Liver (tissue), 9 donors: ENCODE data around the gene WWC1. TPM values are rescaled to one million over a fixed set of nuclear protein-coding genes. Genes with fewer than 3 reads are reported as not detected.

ENCODE experiments used
- DNase-seq: peaks from one replicate; pipeline ENCODE4 v3.0.0-alpha.2; 2017; ENCODE audit warnings: low spot score
- H3K27ac ChIP-seq, 2 donors: one replicate each; pipeline ENCODE4 v1.7.0; 2013; ENCODE audit warnings: inconsistent platforms in 2 of 2, low read length in 2 of 2, control low read depth in 1 of 2, low read depth in 1 of 2, mild to moderate bottlenecking in 1 of 2
- H3K27me3 ChIP-seq, 4 donors: one replicate each; pipeline versions ENCODE4 v1.6.1 to v1.7.0; 2013; ENCODE audit warnings: low read length in 3 of 4, inconsistent platforms in 1 of 4, mild to moderate bottlenecking in 1 of 4, moderate library complexity in 1 of 4; ENCODE audit not compliant: control insufficient read depth in 4 of 4, insufficient read depth in 4 of 4
- H3K36me3 ChIP-seq, 4 donors: one replicate each; pipeline versions ENCODE4 v1.6.1 to v1.7.0; 2013; ENCODE audit warnings: low read length in 3 of 4, mild to moderate bottlenecking in 3 of 4, low read depth in 1 of 4, moderate library complexity in 1 of 4; ENCODE audit not compliant: control insufficient read depth in 4 of 4, insufficient read depth in 3 of 4
- H3K4me1 ChIP-seq, 4 donors: one replicate each; pipeline versions ENCODE4 v1.6.1 to v1.7.0; 2013; ENCODE audit warnings: low read length in 3 of 4, mild to moderate bottlenecking in 3 of 4, moderate library complexity in 1 of 4; ENCODE audit not compliant: control insufficient read depth in 4 of 4, insufficient read depth in 4 of 4
- H3K4me3 ChIP-seq, 3 donors: one replicate each; pipeline versions ENCODE4 v1.6.1 to v1.7.0; 2013; ENCODE audit warnings: low read length in 3 of 3, control low read depth in 1 of 3, low read depth in 1 of 3, mild to moderate bottlenecking in 1 of 3
- H3K9ac ChIP-seq, 2 donors: one replicate each; pipeline ENCODE4 v1.7.0; 2013; ENCODE audit warnings: low read length in 2 of 2, mild to moderate bottlenecking in 2 of 2, moderate library complexity in 2 of 2, control low read depth in 1 of 2, low read depth in 1 of 2
- H3K9me3 ChIP-seq, 4 donors: one replicate each; pipeline versions ENCODE4 v1.6.1 to v1.7.0; 2013; ENCODE audit warnings: low read length in 3 of 4; ENCODE audit not compliant: control insufficient read depth in 4 of 4
- ATF3 ChIP-seq: IDR thresholded peaks from 2 replicates; pipeline ENCODE4 v1.6.1; 2016; ENCODE audit warnings: antibody characterized with exemption
- CTCF ChIP-seq: fragments of 150-350 bp; IDR thresholded peaks from 2 replicates; pipeline ENCODE4 v1.5.1; 2017; ENCODE audit warnings: improper control_type of control experiment, low read depth, low read length; ENCODE audit not compliant: missing input control
- FOXA1 ChIP-seq: IDR thresholded peaks from 2 replicates; pipeline ENCODE4 v1.6.1; 2016; ENCODE audit warnings: antibody characterized with exemption
- FOXA2 ChIP-seq: IDR thresholded peaks from 2 replicates; pipeline ENCODE4 v1.6.1; 2016; ENCODE audit warnings: antibody characterized with exemption
- GABPA ChIP-seq, 2 donors: IDR thresholded peaks in 1 of 2; conservative IDR thresholded peaks in 1 of 2; 2 replicates each; pipeline ENCODE4 v1.6.1; 2016; ENCODE audit warnings: antibody characterized with exemption in 2 of 2, mild to moderate bottlenecking in 1 of 2, moderate library complexity in 1 of 2
- HNF4A ChIP-seq, 2 donors: conservative IDR thresholded peaks; 2 replicates each; pipeline ENCODE4 v1.6.1; 2016; ENCODE audit warnings: antibody characterized with exemption in 2 of 2, mild to moderate bottlenecking in 2 of 2
- HNF4G ChIP-seq: IDR thresholded peaks from 2 replicates; pipeline ENCODE4 v1.6.1; 2016; ENCODE audit warnings: antibody characterized with exemption
- JUND ChIP-seq, 2 donors: IDR thresholded peaks; 2 replicates each; pipeline ENCODE4 v1.6.1; 2016; ENCODE audit warnings: antibody characterized with exemption in 2 of 2
- MAX ChIP-seq: IDR thresholded peaks from 2 replicates; pipeline ENCODE4 v1.6.1; 2016; ENCODE audit warnings: antibody characterized with exemption
- NR2F2 ChIP-seq: IDR thresholded peaks from 2 replicates; pipeline ENCODE4 v1.6.1; 2016; ENCODE audit warnings: antibody characterized with exemption
- RAD21 ChIP-seq, 2 donors: IDR thresholded peaks; 2 replicates each; pipeline ENCODE4 v1.6.1; 2016; ENCODE audit warnings: antibody characterized with exemption in 2 of 2, mild to moderate bottlenecking in 2 of 2
- SP1 ChIP-seq: IDR thresholded peaks from 2 replicates; pipeline ENCODE4 v1.6.1; 2018; ENCODE audit warnings: antibody characterized with exemption, mild to moderate bottlenecking
- TAF1 ChIP-seq: conservative IDR thresholded peaks from 2 replicates; pipeline ENCODE4 v1.6.1; 2016; ENCODE audit warnings: antibody characterized with exemption, mild to moderate bottlenecking
- YY1 ChIP-seq: IDR thresholded peaks from 2 replicates; pipeline ENCODE4 v1.6.1; 2016; ENCODE audit warnings: antibody characterized with exemption, mild to moderate bottlenecking
- ZBTB33 ChIP-seq: IDR thresholded peaks from 2 replicates; pipeline ENCODE4 v1.6.1; 2016; ENCODE audit warnings: antibody characterized with exemption
- WGBS: extraction: QIAGEN DNeasy Blood & Tissue Kit; methylation state at CpG from one replicate; pipeline ENCODE4 v1.1.7; 2013; 5-methylcytosine and 5-hydroxymethylcytosine counted together
- polyA plus RNA-seq, 2 donors: library from polyadenylated mRNA; stranded (reverse) in 1 of 2; unstranded in 1 of 2; fragments of 200-250 nt in 1 of 2; fragments of >200 nt in 1 of 2; fragmentation: Nextera tagmentation in 1 of 2; extraction: Ambion mirVana in 1 of 2; gene quantifications; one replicate each; pipeline versions ENCODE4 v1.2.1 to v1.2.3, GENCODE V29; 2013 to 2015
- total RNA-seq, 2 donors: library from RNA; depleted of rRNA; stranded (reverse); fragments of >200 nt; gene quantifications; one replicate each; pipeline ENCODE4 v1.2.3, GENCODE V29; 2014
- donor health status: healthy.
- donor health status: healthy.
- donor health status: healthy.
- donor health status: healthy.
- donor health status: healthy.

Gene WWC1
- total and polyA plus RNA-seq, 4 donors: 5.9 to 25.1 (median 14.8) TPM

GRCh38 chr5:168426007-168426863, 134.8 kb downstream of the WWC1 start:
- TF ChIP-seq SP1 (no peak), YY1 (no peak), HNF4A (conservative IDR thresholded peaks at IDR 0.05) (no peak), ZBTB33 (no peak), ATF3 (no peak), NR2F2 (no peak), JUND (IDR thresholded peaks at IDR 0.05) (no peak), MAX (no peak), CTCF (no peak), GABPA (IDR thresholded peaks at IDR 0.05 in 1 of 2, conservative IDR thresholded peaks at IDR 0.05 in 1 of 2) (no peak), RAD21 (IDR thresholded peaks at IDR 0.05) (no peak), FOXA1 (no peak), FOXA2 (no peak)

GRCh38 chr5:168426864-168427172, 135.4 kb downstream of the WWC1 start:
- Histone ChIP-seq H3K27ac (no peak overlapping the region), H3K4me1 (peaks cover 5 to 17% (median 14%) of the 10 kb centered on the region in 4 donors), H3K36me3 (peaks cover 3 to 39% (median 15%) of the 10 kb centered on the region in 4 donors), H3K27me3 (no peaks in the 10 kb centered on the region), H3K9ac (no peak overlapping the region), H3K9me3 (no peaks in the 10 kb centered on the region), H3K4me3 (no peak overlapping the region)
- TF ChIP-seq ATF3: no peak
- no peak for TF ChIP-seq MAX
- no peak for TF ChIP-seq CTCF
- no peak for TF ChIP-seq ZBTB33
- no peak for TF ChIP-seq NR2F2
- no peak for TF ChIP-seq HNF4G
- no peak for TF ChIP-seq TAF1
- no peak for TF ChIP-seq JUND (IDR thresholded peaks at IDR 0.05)
- no peak for TF ChIP-seq FOXA2
- no peak for TF ChIP-seq GABPA (IDR thresholded peaks at IDR 0.05 in 1 of 2, conservative IDR thresholded peaks at IDR 0.05 in 1 of 2)
- TF ChIP-seq FOXA1: no peak
- no peak for TF ChIP-seq SP1
- 92% methylated on average over 5 of the region's 5 CpGs for WGBS
- DNase-seq: no peak

More at GRCh38 chr5:168426007-168426863, 134.8 kb downstream of the WWC1 start:
- no peaks in the 10 kb centered on the region for H3K27me3 ChIP-seq
- peaks cover 5 to 17% (median 14%) of the 10 kb centered on the region in 4 donors for H3K4me1 ChIP-seq
- no peak for DNase-seq
- 95% methylated on average over 17 of the region's 17 CpGs for WGBS
- no peak overlapping the region for H3K4me3 ChIP-seq
- no peak overlapping the region for H3K27ac ChIP-seq
- no peaks in the 10 kb centered on the region for H3K9me3 ChIP-seq
- H3K36me3 ChIP-seq: peaks cover 3 to 34% (median 15%) of the 10 kb centered on the region in 4 donors
- no peak overlapping the region for H3K9ac ChIP-seq
